HepG2 (cell line): ENCODE data around the gene KIAA1958.

Source experiments
- HMG20B ChIP-seq: conservative IDR thresholded peaks from 2 replicates; pipeline ENCODE4 v1.6.1; 2016; ENCODE audit warnings: missing genetic modification reagents, missing compliant biosample characterization
- POLR2AphosphoS5 ChIP-seq: IDR thresholded peaks from 2 replicates; pipeline ENCODE4 v1.6.1; 2012; ENCODE audit warnings: low read depth, low read length
- RAD21 ChIP-seq: fragments of 450-650 bp; formaldehyde crosslinking; IDR thresholded peaks from 2 replicates; pipeline ENCODE4 v1.5.0; 2020; ENCODE audit warnings: mild to moderate bottlenecking
- ZBTB38 ChIP-seq: sonication (generic); formaldehyde crosslinking; IDR thresholded peaks from 2 replicates; pipeline ENCODE4 v1.5.1; 2020; ENCODE audit warnings: mild to moderate bottlenecking, missing genetic modification reagents
- ZFP36 ChIP-seq: fragments of 150-350 bp; IDR thresholded peaks from 2 replicates; pipeline ENCODE4 v1.6.1; 2018; ENCODE audit warnings: borderline replicate concordance, low read length, low read depth; ENCODE audit not compliant: partially characterized antibody
- ZNF460 ChIP-seq: sonication (generic); formaldehyde crosslinking; IDR thresholded peaks from 2 replicates; pipeline ENCODE4 v1.5.1; 2020; ENCODE audit warnings: missing genetic modification reagents, mild to moderate bottlenecking, borderline replicate concordance
- ZNF577 ChIP-seq: sonication (generic); formaldehyde crosslinking; IDR thresholded peaks from 2 replicates; pipeline ENCODE4 v1.4.0; 2020; ENCODE audit warnings: mild to moderate bottlenecking, low read depth, missing genetic modification reagents, borderline replicate concordance
- ZNF766 ChIP-seq: sonication (generic); formaldehyde crosslinking; IDR thresholded peaks from 2 replicates; pipeline ENCODE4 v1.5.0; 2020; ENCODE audit warnings: missing genetic modification reagents, borderline replicate concordance
- TF ChIP-seq, protein P1 (sequence below): sonication (generic); formaldehyde crosslinking; IDR thresholded peaks from 2 replicates; pipeline ENCODE4 v1.5.0; 2020; ENCODE audit warnings: mild to moderate bottlenecking, missing genetic modification reagents, moderate library complexity
- TF ChIP-seq, protein P2 (sequence below): sonication (generic); formaldehyde crosslinking; IDR thresholded peaks from 2 replicates; pipeline ENCODE4 v1.5.0; 2020; ENCODE audit warnings: mild to moderate bottlenecking, missing genetic modification reagents

DNA sequence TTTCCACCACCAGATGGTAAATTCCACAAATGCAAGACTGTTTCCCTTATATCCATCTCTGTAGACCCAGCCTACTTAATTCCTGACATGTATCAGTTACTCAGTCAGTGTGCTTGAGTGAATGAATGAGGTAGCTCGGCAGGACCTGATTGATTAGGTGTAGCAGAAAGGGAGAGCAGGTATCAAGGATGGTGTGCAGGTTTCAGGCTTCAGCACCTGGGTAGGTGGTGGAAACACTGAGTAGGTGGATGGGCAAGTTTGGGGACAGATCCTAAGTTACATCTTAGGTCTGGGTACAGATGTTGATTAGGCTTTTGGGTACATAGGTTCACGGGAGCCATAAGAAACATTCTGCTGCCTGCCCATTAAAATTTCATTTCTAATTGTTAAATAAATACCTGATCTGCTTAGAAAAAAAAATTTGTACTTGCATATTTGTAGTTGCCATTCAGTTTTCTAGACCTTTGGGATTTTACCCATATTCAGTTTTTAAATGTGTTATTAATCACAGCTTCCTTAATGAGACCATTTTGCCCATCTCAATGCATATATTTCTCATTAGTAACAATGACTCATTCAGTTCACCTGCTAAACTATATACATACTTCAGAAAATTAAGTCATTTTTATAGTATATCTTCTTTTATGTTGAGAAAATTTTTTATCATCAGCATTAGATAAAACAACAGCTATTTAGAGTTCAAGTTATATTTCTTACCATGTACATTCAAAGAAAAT is 119.5 kb downstream of the KIAA1958 start:
- TF ChIP-seq HMG20B (CRISPR knock-in tag) (no peak), ZFP36 (no peak), RAD21 (CRISPR knock-in tag) (no peak), ZNF766 (no peak), ZNF460 (CRISPR knock-in tag) (no peak), ZNF577 (CRISPR knock-in tag) (no peak), ZBTB38 (no peak), POLR2AphosphoS5 (no peak)
- TF ChIP-seq, protein P1, sequence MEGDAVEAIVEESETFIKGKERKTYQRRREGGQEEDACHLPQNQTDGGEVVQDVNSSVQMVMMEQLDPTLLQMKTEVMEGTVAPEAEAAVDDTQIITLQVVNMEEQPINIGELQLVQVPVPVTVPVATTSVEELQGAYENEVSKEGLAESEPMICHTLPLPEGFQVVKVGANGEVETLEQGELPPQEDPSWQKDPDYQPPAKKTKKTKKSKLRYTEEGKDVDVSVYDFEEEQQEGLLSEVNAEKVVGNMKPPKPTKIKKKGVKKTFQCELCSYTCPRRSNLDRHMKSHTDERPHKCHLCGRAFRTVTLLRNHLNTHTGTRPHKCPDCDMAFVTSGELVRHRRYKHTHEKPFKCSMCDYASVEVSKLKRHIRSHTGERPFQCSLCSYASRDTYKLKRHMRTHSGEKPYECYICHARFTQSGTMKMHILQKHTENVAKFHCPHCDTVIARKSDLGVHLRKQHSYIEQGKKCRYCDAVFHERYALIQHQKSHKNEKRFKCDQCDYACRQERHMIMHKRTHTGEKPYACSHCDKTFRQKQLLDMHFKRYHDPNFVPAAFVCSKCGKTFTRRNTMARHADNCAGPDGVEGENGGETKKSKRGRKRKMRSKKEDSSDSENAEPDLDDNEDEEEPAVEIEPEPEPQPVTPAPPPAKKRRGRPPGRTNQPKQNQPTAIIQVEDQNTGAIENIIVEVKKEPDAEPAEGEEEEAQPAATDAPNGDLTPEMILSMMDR: no peak
- TF ChIP-seq, protein P2, sequence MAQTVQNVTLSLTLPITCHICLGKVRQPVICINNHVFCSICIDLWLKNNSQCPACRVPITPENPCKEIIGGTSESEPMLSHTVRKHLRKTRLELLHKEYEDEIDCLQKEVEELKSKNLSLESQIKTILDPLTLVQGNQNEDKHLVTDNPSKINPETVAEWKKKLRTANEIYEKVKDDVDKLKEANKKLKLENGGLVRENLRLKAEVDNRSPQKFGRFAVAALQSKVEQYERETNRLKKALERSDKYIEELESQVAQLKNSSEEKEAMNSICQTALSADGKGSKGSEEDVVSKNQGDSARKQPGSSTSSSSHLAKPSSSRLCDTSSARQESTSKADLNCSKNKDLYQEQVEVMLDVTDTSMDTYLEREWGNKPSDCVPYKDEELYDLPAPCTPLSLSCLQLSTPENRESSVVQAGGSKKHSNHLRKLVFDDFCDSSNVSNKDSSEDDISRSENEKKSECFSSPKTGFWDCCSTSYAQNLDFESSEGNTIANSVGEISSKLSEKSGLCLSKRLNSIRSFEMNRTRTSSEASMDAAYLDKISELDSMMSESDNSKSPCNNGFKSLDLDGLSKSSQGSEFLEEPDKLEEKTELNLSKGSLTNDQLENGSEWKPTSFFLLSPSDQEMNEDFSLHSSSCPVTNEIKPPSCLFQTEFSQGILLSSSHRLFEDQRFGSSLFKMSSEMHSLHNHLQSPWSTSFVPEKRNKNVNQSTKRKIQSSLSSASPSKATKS (CRISPR knock-in tag): no peak
